K562 (cell line): ENCODE data around the gene HDAC5. TPM values are rescaled to one million over a fixed set of nuclear protein-coding genes. Genes with fewer than 3 reads are reported as not detected.

Experiments
- ATF3 ChIP-seq, 2 experiments: fragments of 450-650 bp in 1 of 2; sonication (generic) in 1 of 2; formaldehyde crosslinking in 1 of 2; IDR thresholded peaks in 1 of 2; conservative IDR thresholded peaks in 1 of 2; 2 replicates each; pipeline versions ENCODE4 v1.6.1 to v1.8.1; 2016 to 2023; ENCODE audit warnings: mild to moderate bottlenecking in 2 of 2, moderate library complexity in 2 of 2, inconsistent platforms in 1 of 2, missing genetic modification reagents in 1 of 2
- BCOR ChIP-seq: fragments of 450-650 bp; IDR thresholded peaks from 2 replicates; pipeline ENCODE4 v1.6.1; 2016
- BRD9 ChIP-seq: fragments of 450-650 bp; IDR thresholded peaks from 2 replicates; pipeline ENCODE4 v1.6.1; 2018; ENCODE audit warnings: low read depth; ENCODE audit not compliant: partially characterized antibody
- CCAR2 ChIP-seq: fragments of 200-400 bp; formaldehyde crosslinking; IDR thresholded peaks from 2 replicates; pipeline ENCODE4 v1.6.1; 2017; ENCODE audit warnings: mild to moderate bottlenecking, low read depth, low read length
- CTBP1 ChIP-seq: fragments of 450-650 bp; IDR thresholded peaks from 2 replicates; pipeline ENCODE4 v1.6.1; 2016; ENCODE audit warnings: borderline replicate concordance
- ELF1 ChIP-seq: fragments of 200-800 bp; sonication (Bioruptor generic); IDR thresholded peaks from 2 replicates; pipeline ENCODE4 v1.6.1; 2016; ENCODE audit warnings: missing genetic modification characterization, missing compliant biosample characterization
- GATA2 ChIP-seq: sonication (generic); formaldehyde crosslinking; IDR thresholded peaks from 2 replicates; pipeline ENCODE4 v1.4.0; 2020; ENCODE audit warnings: mild to moderate bottlenecking, missing genetic modification reagents
- JUND ChIP-seq, 2 experiments: IDR thresholded peaks; 2 replicates in 1 of 2; 3 replicates in 1 of 2; pipeline ENCODE4 v1.6.1; 2011; ENCODE audit warnings: borderline replicate concordance in 2 of 2, low read depth in 2 of 2, low read length in 2 of 2, improper control_type of control experiment in 1 of 2, missing biosample characterization in 1 of 2, missing genetic modification characterization in 1 of 2, missing genetic modification reagents in 1 of 2
- NEUROD1 ChIP-seq: fragments of 150-350 bp; IDR thresholded peaks from 2 replicates; pipeline ENCODE4 v1.6.1; 2014; ENCODE audit warnings: borderline replicate concordance, low read length, low read depth; ENCODE audit not compliant: partially characterized antibody
- NR2C2 ChIP-seq, 2 experiments: fragments of 200-800 bp in 1 of 2; sonication (Bioruptor generic) in 1 of 2; sonication (generic) in 1 of 2; formaldehyde crosslinking in 1 of 2; IDR thresholded peaks; 2 replicates each; pipeline versions ENCODE4 v1.6.1 to v1.8.0; 2016 to 2022; ENCODE audit warnings: mild to moderate bottlenecking in 1 of 2, missing compliant biosample characterization in 1 of 2, missing genetic modification characterization in 1 of 2, missing genetic modification reagents in 1 of 2
- PHF21A ChIP-seq: fragments of 450-650 bp; IDR thresholded peaks from 2 replicates; pipeline ENCODE4 v1.6.1; 2017; ENCODE audit warnings: low read depth, borderline replicate concordance
- STAT6 ChIP-seq: sonication (generic); formaldehyde crosslinking; IDR thresholded peaks from 2 replicates; pipeline ENCODE4 v1.8.1; 2023; ENCODE audit warnings: mild to moderate bottlenecking, missing genetic modification reagents
- TEAD2 ChIP-seq: fragments of 450-650 bp; IDR thresholded peaks from 2 replicates; pipeline ENCODE4 v1.6.1; 2016; ENCODE audit warnings: missing genetic modification characterization, control low read depth, missing compliant biosample characterization
- TOE1 ChIP-seq, 2 experiments: fragments of 450-650 bp in 1 of 2; sonication (generic) in 1 of 2; formaldehyde crosslinking in 1 of 2; IDR thresholded peaks; 2 replicates each; pipeline versions ENCODE4 v1.7.1 to v1.8.0; 2016 to 2022; ENCODE audit warnings: borderline replicate concordance in 2 of 2, mild to moderate bottlenecking in 2 of 2, antibody characterized with exemption in 1 of 2, inconsistent platforms in 1 of 2, low read depth in 1 of 2, missing genetic modification reagents in 1 of 2, moderate library complexity in 1 of 2
- ZBTB1 ChIP-seq: sonication (generic); formaldehyde crosslinking; IDR thresholded peaks from 2 replicates; pipeline ENCODE4 v1.8.1; 2023; ENCODE audit warnings: missing genetic modification reagents, low read depth, mild to moderate bottlenecking, borderline replicate concordance
- ZBTB7A ChIP-seq: IDR thresholded peaks from 2 replicates; pipeline ENCODE4 v1.6.1; 2011; ENCODE audit warnings: low read depth, mild to moderate bottlenecking, low read length, moderate library complexity, borderline replicate concordance; ENCODE audit not compliant: control insufficient read depth
- ZNF239 ChIP-seq: fragments of 250-450 bp; sonication (Bioruptor Pico); IDR thresholded peaks from 2 replicates; pipeline ENCODE4 v1.4.0; 2020; ENCODE audit warnings: mild to moderate bottlenecking
- ZNF311 ChIP-seq: fragments of 250-450 bp; sonication (Bioruptor Pico); IDR thresholded peaks from 2 replicates; pipeline ENCODE4 v1.4.0; 2020; ENCODE audit warnings: mild to moderate bottlenecking, moderate library complexity
- polyA plus RNA-seq, 8 experiments: library from polyadenylated mRNA; depleted of rRNA in 4 of 8; stranded (reverse) in 5 of 8; unstranded in 3 of 8; fragments of >200 nt; fragmentation: Nextera tagmentation in 2 of 8; fragmentation: Illumina TruSeq in 1 of 8; extraction: Ambion mirVana in 2 of 8; extraction: Trizol in 1 of 8; gene quantifications; 2 replicates each; pipeline versions ENCODE4 v1.2.1 to v1.2.3, GENCODE V29; 2011 to 2014; ENCODE audit warnings: inconsistent platforms in 1 of 8, missing spikeins in 1 of 8
- total RNA-seq, 7 experiments: library from RNA; depleted of rRNA in 6 of 7; stranded (reverse); fragments of >200 nt in 6 of 7; fragmentation: Illumina TruSeq in 2 of 7; extraction: Trizol in 2 of 7; gene quantifications; 2 replicates each; pipeline versions ENCODE4 v1.2.1 to v1.2.3, GENCODE V29; 2011 to 2021; ENCODE audit warnings: low replicate concordance in 1 of 7
- TF ChIP-seq, protein P1 (sequence below): fragments of 250-450 bp; sonication (Bioruptor Pico); IDR thresholded peaks from 2 replicates; pipeline ENCODE4 v1.4.0; 2020
- TF ChIP-seq, protein P2 (sequence below): sonication (generic); formaldehyde crosslinking; IDR thresholded peaks from 2 replicates; pipeline ENCODE4 v1.8.1; 2023; ENCODE audit warnings: mild to moderate bottlenecking, missing genetic modification reagents

Gene HDAC5
- total and polyA plus RNA-seq, 9 of the 15 experiments (the other 6 are each of a cell fraction or from before 2014, with no cell fraction given), result 0.45 to 26.2 (median 16.4) TPM

- TF ChIP-seq, protein P1, sequence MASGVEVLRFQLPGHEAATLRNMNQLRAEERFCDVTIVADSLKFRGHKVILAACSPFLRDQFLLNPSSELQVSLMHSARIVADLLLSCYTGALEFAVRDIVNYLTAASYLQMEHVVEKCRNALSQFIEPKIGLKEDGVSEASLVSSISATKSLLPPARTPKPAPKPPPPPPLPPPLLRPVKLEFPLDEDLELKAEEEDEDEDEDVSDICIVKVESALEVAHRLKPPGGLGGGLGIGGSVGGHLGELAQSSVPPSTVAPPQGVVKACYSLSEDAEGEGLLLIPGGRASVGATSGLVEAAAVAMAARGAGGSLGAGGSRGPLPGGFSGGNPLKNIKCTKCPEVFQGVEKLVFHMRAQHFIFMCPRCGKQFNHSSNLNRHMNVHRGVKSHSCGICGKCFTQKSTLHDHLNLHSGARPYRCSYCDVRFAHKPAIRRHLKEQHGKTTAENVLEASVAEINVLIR, result no peak
- peak; percentile 94 for TF ChIP-seq JUND (IDR thresholded peaks at IDR 0.05; ENCODE audit: borderline replicate concordance, low read depth, low read length)
- peak; percentile 96 for TF ChIP-seq JUND (tag; IDR thresholded peaks at IDR 0.05; ENCODE audit: borderline replicate concordance, low read depth, low read length)
- TF ChIP-seq STAT6 (CRISPR knock-in tag), result no peak
- TF ChIP-seq ELF1, result no peak
- TF ChIP-seq NEUROD1, result peak; percentile 42
- TF ChIP-seq NR2C2 (CRISPR knock-in tag; IDR thresholded peaks at IDR 0.05), result no peak
- TF ChIP-seq NR2C2 (tag; IDR thresholded peaks at IDR 0.05), result peak; percentile 45; the same call in 1 of the 2 replicates
- TF ChIP-seq, protein P2, sequence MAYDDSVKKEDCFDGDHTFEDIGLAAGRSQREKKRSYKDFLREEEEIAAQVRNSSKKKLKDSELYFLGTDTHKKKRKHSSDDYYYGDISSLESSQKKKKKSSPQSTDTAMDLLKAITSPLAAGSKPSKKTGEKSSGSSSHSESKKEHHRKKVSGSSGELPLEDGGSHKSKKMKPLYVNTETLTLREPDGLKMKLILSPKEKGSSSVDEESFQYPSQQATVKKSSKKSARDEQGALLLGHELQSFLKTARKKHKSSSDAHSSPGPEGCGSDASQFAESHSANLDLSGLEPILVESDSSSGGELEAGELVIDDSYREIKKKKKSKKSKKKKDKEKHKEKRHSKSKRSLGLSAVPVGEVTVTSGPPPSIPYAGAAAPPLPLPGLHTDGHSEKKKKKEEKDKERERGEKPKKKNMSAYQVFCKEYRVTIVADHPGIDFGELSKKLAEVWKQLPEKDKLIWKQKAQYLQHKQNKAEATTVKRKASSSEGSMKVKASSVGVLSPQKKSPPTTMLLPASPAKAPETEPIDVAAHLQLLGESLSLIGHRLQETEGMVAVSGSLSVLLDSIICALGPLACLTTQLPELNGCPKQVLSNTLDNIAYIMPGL (CRISPR knock-in tag), result no peak
- TF ChIP-seq CTBP1, result 0 out of 2 replicates have a peak, but pooled peaks have one; percentile 21
- TF ChIP-seq ZBTB1 (CRISPR knock-in tag), result no peak
- TF ChIP-seq ZBTB7A, result no peak
- no peak for TF ChIP-seq ZNF239 (CRISPR knock-in tag)
- no peak for TF ChIP-seq ZNF311 (CRISPR knock-in tag)
- TF ChIP-seq ATF3 (IDR thresholded peaks at IDR 0.05), result peak; percentile 95
- no peak; the same call in 1 of the 2 replicates for TF ChIP-seq ATF3 (CRISPR knock-in tag; conservative IDR thresholded peaks at IDR 0.05)
- TF ChIP-seq BCOR, result 0 out of 2 replicates have a peak, but pooled peaks have one; percentile 10
- peak; percentile 69 for TF ChIP-seq GATA2 (CRISPR knock-in tag)
- TF ChIP-seq BRD9, result no peak
- peak; percentile 31; the same call in 1 of the 2 replicates for TF ChIP-seq PHF21A
- no peak for TF ChIP-seq TEAD2 (tag)
- TF ChIP-seq CCAR2, result no peak
- TF ChIP-seq TOE1 (IDR thresholded peaks at IDR 0.05; ENCODE audit: borderline replicate concordance), result no peak
- TF ChIP-seq TOE1 (CRISPR knock-in tag; IDR thresholded peaks at IDR 0.05; ENCODE audit: borderline replicate concordance, low read depth), result no peak
These were observed 8.9 kb upstream of the HDAC5 start (continued) for GRCh38 chr17:44132275-44132821.
